Neuronal stem cell (in vitro differentiated cells): Measurements from ENCODE around the gene MAP1S.

Experiments
- DNase-seq: peaks from one replicate; pipeline ENCODE4 v3.0.0-alpha.2; 2013; ENCODE audit warnings: low spot score
- H2AFZ ChIP-seq: one replicate; pipeline ENCODE4 v1.6.1; 2013; ENCODE audit warnings: mild to moderate bottlenecking, low read length, inconsistent platforms
- H2AK5ac ChIP-seq: 2 replicates; pipeline ENCODE4 v1.6.1; 2013; ENCODE audit warnings: low read depth, mild to moderate bottlenecking, inconsistent platforms, low read length, moderate library complexity, mixed read lengths
- H2BK120ac ChIP-seq: 2 replicates; pipeline ENCODE4 v1.6.1; 2013; ENCODE audit warnings: low read depth, mild to moderate bottlenecking, inconsistent platforms, low read length, moderate library complexity, mixed read lengths
- H2BK12ac ChIP-seq: one replicate; pipeline ENCODE4 v1.6.1; 2013; ENCODE audit warnings: low read length, inconsistent platforms
- H2BK15ac ChIP-seq: 2 replicates; pipeline ENCODE4 v1.6.1; 2013; ENCODE audit warnings: mild to moderate bottlenecking, low read length, inconsistent platforms, mixed read lengths
- H2BK5ac ChIP-seq: one replicate; pipeline ENCODE4 v1.6.1; 2013; ENCODE audit warnings: inconsistent platforms, mild to moderate bottlenecking, low read length, moderate library complexity
- H3K14ac ChIP-seq: one replicate; pipeline ENCODE4 v1.6.1; 2013; ENCODE audit warnings: low read length, inconsistent platforms
- H3K18ac ChIP-seq: 2 replicates; pipeline ENCODE4 v1.6.1; 2013; ENCODE audit warnings: low read length, inconsistent platforms
- H3K23ac ChIP-seq: 2 replicates; pipeline ENCODE4 v1.6.1; 2013; ENCODE audit warnings: low read depth, mild to moderate bottlenecking, mixed read lengths, low read length, inconsistent platforms; ENCODE audit not compliant: poor library complexity
- H3K27ac ChIP-seq: replicated peaks from 3 replicates; pipeline ENCODE4 v1.5.1; 2013; ENCODE audit warnings: low read length, inconsistent platforms
- H3K27me3 ChIP-seq, 3 experiments: 2 replicates each; pipeline ENCODE4 v1.6.1; 2013; ENCODE audit warnings: low read length in 3 of 3, mild to moderate bottlenecking in 2 of 3, inconsistent platforms in 1 of 3, low read depth in 1 of 3, mixed read lengths in 1 of 3, moderate library complexity in 1 of 3; ENCODE audit not compliant: control insufficient read depth in 3 of 3, insufficient read depth in 3 of 3
- H3K36me3 ChIP-seq, 2 donors: replicated peaks in 1 of 2; 2 replicates each; pipeline ENCODE4 v1.6.1; 2013; ENCODE audit warnings: low read length in 2 of 2; ENCODE audit not compliant: control insufficient read depth in 2 of 2, insufficient read depth in 2 of 2
- H3K4ac ChIP-seq: 2 replicates; pipeline ENCODE4 v1.6.1; 2013; ENCODE audit warnings: inconsistent platforms, mild to moderate bottlenecking, low read length, moderate library complexity
- H3K4me1 ChIP-seq, 2 donors: 1 replicate in 1 of 2; 2 replicates in 1 of 2; pipeline ENCODE4 v1.6.1; 2013; ENCODE audit warnings: low read length in 2 of 2, low read depth in 1 of 2; ENCODE audit not compliant: control insufficient read depth in 2 of 2, insufficient read depth in 1 of 2
- H3K4me2 ChIP-seq: one replicate; pipeline ENCODE4 v1.6.1; 2013; ENCODE audit warnings: mild to moderate bottlenecking, low read length, inconsistent platforms; ENCODE audit not compliant: insufficient read depth, poor library complexity, severe bottlenecking
- H3K4me3 ChIP-seq, 2 donors: 2 replicates each; pipeline ENCODE4 v1.5.1; 2013; ENCODE audit warnings: low read length in 2 of 2, mild to moderate bottlenecking in 2 of 2, inconsistent platforms in 1 of 2, moderate library complexity in 1 of 2
- H3K79me1 ChIP-seq: one replicate; pipeline ENCODE4 v1.6.1; 2013; ENCODE audit warnings: low read depth, mild to moderate bottlenecking, inconsistent platforms, low read length, moderate library complexity
- H3K9ac ChIP-seq: one replicate; pipeline ENCODE4 v1.6.1; 2013; ENCODE audit warnings: mild to moderate bottlenecking, low read depth, low read length, inconsistent platforms; ENCODE audit not compliant: poor library complexity
- H3K9me3 ChIP-seq, 2 donors: replicated peaks in 1 of 2; 2 replicates each; pipeline versions ENCODE3 to v1.6.1; 2013; ENCODE audit warnings: low read length in 2 of 2, mild to moderate bottlenecking in 2 of 2, inconsistent platforms in 1 of 2, low read depth in 1 of 2, mixed read lengths in 1 of 2, moderate library complexity in 1 of 2; ENCODE audit not compliant: control insufficient read depth in 2 of 2, insufficient read depth in 1 of 2
- H4K8ac ChIP-seq: one replicate; pipeline ENCODE4 v1.6.1; 2013; ENCODE audit warnings: low read depth, mild to moderate bottlenecking, inconsistent platforms, low read length, moderate library complexity
- H4K91ac ChIP-seq: one replicate; pipeline ENCODE4 v1.6.1; 2013; ENCODE audit warnings: low read length, low read depth, mild to moderate bottlenecking, inconsistent platforms; ENCODE audit not compliant: poor library complexity
- WGBS, 2 donors: extraction: QIAGEN DNeasy Blood & Tissue Kit; methylation state at CpG; one replicate each; pipeline ENCODE4 v1.1.7; 2013; ENCODE audit warnings: missing lambda C conversion rate in 2 of 2, mixed read lengths in 1 of 2; ENCODE audit not compliant: insufficient read length in 2 of 2, insufficient replicate concordance in 1 of 2; ENCODE audit errors: extremely low coverage in 2 of 2; 5-methylcytosine and 5-hydroxymethylcytosine counted together

The MAP1S gene

GRCh38 chr19:17762505-17763229 is 43.4 kb downstream of the MAP1S start:
- Histone ChIP-seq H3K4me3 (peak overlapping the region in 1 of 2 donors; percentile 1), H4K8ac (no peak overlapping the region), H2BK120ac (no peak overlapping the region), H2BK5ac (no peak overlapping the region), H3K9me3 (no peaks in the 10 kb centered on the region), H3K4ac (no peak overlapping the region), H3K27me3 (no peaks in the 10 kb centered on the region), H3K18ac (no peak overlapping the region), H2BK15ac (no peak overlapping the region), H3K4me2 (peak overlapping the region; percentile 19), H4K91ac (no peak overlapping the region), H3K23ac (no peak overlapping the region), H2BK12ac (no peak overlapping the region), H3K79me1 (peaks cover 3% of the 10 kb centered on the region), H3K27ac (peak overlapping the region; percentile 66), H2AFZ (peak overlapping the region; percentile 62), H2AK5ac (no peak overlapping the region), H3K9ac (no peak overlapping the region), H3K36me3 (no peaks in the 10 kb centered on the region), H3K14ac (no peak overlapping the region), H3K4me1 (peaks cover 0 to 8% of the 10 kb centered on the region in 2 donors)
- no CpG with 5 or more reads among the region's 17 CpGs for WGBS, 2 donors
- peak; percentile 84 for DNase-seq

- no peaks in the 10 kb centered on the region for H3K27me3 ChIP-seq
- H3K79me1 ChIP-seq: peaks cover 3% of the 10 kb centered on the region
- H3K9ac ChIP-seq: no peak overlapping the region
- H2AK5ac ChIP-seq: no peak overlapping the region
- DNase-seq: no peak
- no peaks in the 10 kb centered on the region for H3K36me3 ChIP-seq
- no CpG with 5 or more reads among the region's 7 CpGs for WGBS, 2 donors
- no peak overlapping the region for H4K8ac ChIP-seq
- no peaks in the 10 kb centered on the region for H3K9me3 ChIP-seq
- H2BK12ac ChIP-seq: no peak overlapping the region
- no peak overlapping the region for H3K4ac ChIP-seq
- no peak overlapping the region for H2BK5ac ChIP-seq
- no peak overlapping the region for H3K23ac ChIP-seq
- no peak overlapping the region for H3K27ac ChIP-seq
- H3K14ac ChIP-seq: no peak overlapping the region
- H2BK15ac ChIP-seq: no peak overlapping the region
- peaks cover 0 to 8% of the 10 kb centered on the region in 2 donors for H3K4me1 ChIP-seq
- no peak overlapping the region for H2BK120ac ChIP-seq
- no peak overlapping the region for H2AFZ ChIP-seq
- H3K18ac ChIP-seq: no peak overlapping the region
- H4K91ac ChIP-seq: no peak overlapping the region
- H3K4me2 ChIP-seq: no peak overlapping the region
- H3K4me3 ChIP-seq: no peak overlapping the region
These were observed 45.1 kb downstream of the MAP1S start for GRCh38 chr19:17764348-17764747.

- no peak overlapping the region for H3K9ac ChIP-seq
- H3K4ac ChIP-seq: no peak overlapping the region
- no peak overlapping the region for H2BK120ac ChIP-seq
- peak overlapping the region; percentile 70 for H2AK5ac ChIP-seq
- H4K91ac ChIP-seq: no peak overlapping the region
- no peak overlapping the region for H3K27ac ChIP-seq
- H2AFZ ChIP-seq: no peak overlapping the region
- H3K14ac ChIP-seq: peak overlapping the region; percentile 38
- no peak overlapping the region for H2BK12ac ChIP-seq
- H4K8ac ChIP-seq: no peak overlapping the region
- H3K79me1 ChIP-seq: peaks cover 3% of the 10 kb centered on the region
- no peaks in the 10 kb centered on the region for H3K9me3 ChIP-seq
- H2BK5ac ChIP-seq: no peak overlapping the region
- no peaks in the 10 kb centered on the region for H3K36me3 ChIP-seq
- WGBS, 2 donors: no CpG with 5 or more reads among the region's 12 CpGs
- DNase-seq: no peak
- H3K4me2 ChIP-seq: no peak overlapping the region
- no peak overlapping the region for H3K18ac ChIP-seq
- peaks cover 0 to 8% of the 10 kb centered on the region in 2 donors for H3K4me1 ChIP-seq
- no peak overlapping the region for H2BK15ac ChIP-seq
- no peaks in the 10 kb centered on the region for H3K27me3 ChIP-seq
- H3K23ac ChIP-seq: no peak overlapping the region
- no peak overlapping the region for H3K4me3 ChIP-seq
These were observed 45.9 kb downstream of the MAP1S start for GRCh38 chr19:17765069-17765618.

- no peak overlapping the region for H3K4ac ChIP-seq
- peaks cover 0 to 8% of the 10 kb centered on the region in 2 donors for H3K4me1 ChIP-seq
- no peaks in the 10 kb centered on the region for H3K79me1 ChIP-seq
- no peak overlapping the region for H2AK5ac ChIP-seq
- no peak overlapping the region for H2BK5ac ChIP-seq
- no peak overlapping the region for H3K27ac ChIP-seq
- DNase-seq: peak; percentile 70
- H3K14ac ChIP-seq: no peak overlapping the region
- H2BK15ac ChIP-seq: no peak overlapping the region
- peak overlapping the region; percentile 19 for H3K4me2 ChIP-seq
- no peak overlapping the region for H4K91ac ChIP-seq
- H2AFZ ChIP-seq: no peak overlapping the region
- peak overlapping the region; percentile 24 for H3K18ac ChIP-seq
- no peak overlapping the region for H2BK12ac ChIP-seq
- no peak overlapping the region for H4K8ac ChIP-seq
- H3K36me3 ChIP-seq: no peaks in the 10 kb centered on the region
- H3K23ac ChIP-seq: no peak overlapping the region
- H3K4me3 ChIP-seq: no peak overlapping the region
- no CpG with 5 or more reads among the region's 29 CpGs for WGBS, 2 donors
- H3K9ac ChIP-seq: no peak overlapping the region
- H3K27me3 ChIP-seq: no peaks in the 10 kb centered on the region
- H3K9me3 ChIP-seq: no peaks in the 10 kb centered on the region
- H2BK120ac ChIP-seq: no peak overlapping the region
These were observed 47.4 kb downstream of the MAP1S start for GRCh38 chr19:17766543-17767131.
